Cardiac septum (tissue), 1 donor: Measurements from ENCODE around the gene VGLL4. TPM values are rescaled to one million over a fixed set of nuclear protein-coding genes. Genes with fewer than 3 reads are reported as not detected.
"Not testable (repeated sequence)": the region's sequence is repeated elsewhere in the genome, so short reads cannot be mapped to it uniquely, and the experiment has no call there.

Source experiments
- DNase-seq: peaks from one replicate; pipeline ENCODE4 v3.0.0-alpha.2; 2020; ENCODE audit warnings: low spot score
- intact Hi-C: fragments of 100-400 bp; cut with DNase I; formaldehyde crosslinking; loops from one replicate; pipeline ENCODE4 v1.14.0; 2022
- total RNA-seq: library from RNA; stranded (reverse); fragmentation: NEBNext Ultra II Directional; extraction: Animal tissue kit (Norgen Biotek cat#: 25700); gene quantifications from one replicate; pipeline ENCODE4 v1.2.1, GENCODE V29; 2021
- donor health status: DM: no; HTN: no; CAD: no.

VGLL4 gene
- total RNA-seq, 1 donor from 2014 or later, result 40.7 TPM

DNA sequence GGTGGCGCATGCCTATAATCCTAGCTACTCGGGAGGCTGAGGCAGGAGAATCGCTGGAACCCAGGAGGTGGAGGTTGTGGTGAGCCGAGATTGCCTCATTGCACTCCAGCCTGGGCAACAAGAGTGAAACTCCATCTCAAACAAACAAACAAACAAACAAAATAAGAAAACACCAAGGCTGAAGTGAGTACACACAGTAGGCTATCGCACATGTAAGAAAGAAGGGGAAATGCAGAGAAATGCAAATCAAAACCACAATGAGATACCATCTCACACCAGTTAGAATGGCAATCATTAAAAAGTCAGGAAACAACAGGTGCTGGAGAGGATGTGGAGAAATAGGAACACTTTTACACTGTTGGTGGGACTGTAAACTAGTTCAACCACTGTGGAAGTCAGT is 48.7 kb downstream of the VGLL4 start:
- DNase-seq, intact Hi-C loops: not testable (repeated sequence)

- intact Hi-C loops, result no loop called here
- DNase-seq, result no peak
Observed at GRCh38 chr3:11593318-11594034, 50.2 kb downstream of the VGLL4 start.

GRCh38 chr3:11592445-11593298 is 51.0 kb downstream of the VGLL4 start:
- intact Hi-C loops, result no loop called here

DNA sequence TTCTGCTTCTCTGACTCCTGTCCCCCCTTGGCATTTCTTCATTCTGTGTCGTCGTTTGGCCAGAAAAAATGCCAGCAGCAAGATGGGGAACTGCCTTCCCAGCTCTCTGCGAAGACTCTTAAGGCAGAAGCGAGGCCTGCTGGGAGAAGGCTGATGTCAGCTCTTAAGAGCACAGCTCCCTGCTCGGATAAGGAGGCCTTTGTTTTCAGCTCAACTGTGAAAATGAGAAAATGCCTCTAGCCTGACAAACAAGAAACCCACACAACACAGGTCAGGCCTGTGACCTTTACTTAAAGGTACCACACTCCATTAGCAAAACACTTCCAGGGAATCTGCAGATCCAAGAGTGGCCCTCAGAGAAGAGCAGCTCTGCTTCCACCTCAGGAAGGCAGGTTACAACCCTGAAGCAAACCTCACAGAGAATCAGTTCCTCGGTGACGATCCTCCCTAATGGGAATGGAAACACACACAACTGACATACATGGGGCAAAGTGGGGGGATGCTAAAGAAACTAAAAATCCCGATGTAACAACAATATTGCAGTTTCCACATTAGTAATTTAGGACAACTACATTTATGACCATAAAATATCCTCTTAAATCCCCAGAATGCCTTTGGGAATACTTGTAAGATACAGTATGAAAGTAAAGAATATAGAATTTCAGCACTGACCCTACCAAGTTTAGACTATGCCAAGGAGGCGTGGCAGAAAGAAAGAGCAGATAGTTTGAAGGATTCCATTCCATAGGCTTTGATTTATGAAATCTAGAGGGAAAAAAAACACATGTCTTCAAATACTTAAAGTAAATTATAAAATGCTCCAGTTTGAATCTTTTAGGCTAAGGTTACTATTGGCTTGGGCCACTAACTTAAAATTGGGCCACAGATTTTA is 52.1 kb downstream of the VGLL4 start:
- DNase-seq, result no peak
- intact Hi-C loops, result no loop called here

More at GRCh38 chr3:11592445-11593298, 51.0 kb downstream of the VGLL4 start:
- no peak for DNase-seq

DNA sequence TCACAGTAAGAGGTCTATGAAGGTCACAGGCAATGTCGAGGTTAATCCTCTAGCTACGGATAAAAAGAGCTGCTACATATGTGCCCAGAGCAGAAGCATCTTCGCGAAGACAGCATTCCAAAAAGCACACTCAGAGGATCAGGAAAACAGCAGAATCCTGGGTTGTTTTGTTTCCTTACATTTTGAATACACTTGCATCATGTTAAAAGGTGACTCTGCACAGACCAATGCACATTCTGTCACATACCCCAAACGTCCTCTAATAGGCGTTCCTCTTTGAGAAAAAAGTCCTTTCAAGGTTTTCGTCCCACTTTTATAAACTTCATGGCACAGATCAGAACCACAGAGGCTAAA is 52.7 kb downstream of the VGLL4 start:
- intact Hi-C loops, result no loop called here

GRCh38 chr3:11589706-11590105 is 54.0 kb downstream of the VGLL4 start:
- no peak for DNase-seq
- intact Hi-C loops, result no loop called here

More for the DNA sequence above, 52.7 kb downstream of the VGLL4 start:
- DNase-seq, result no peak

- DNase-seq, result no peak
- intact Hi-C loops, result no loop called here
Observed at GRCh38 chr3:11588755-11589154, 55.0 kb downstream of the VGLL4 start.

- DNase-seq, result no peak
- intact Hi-C loops, result no loop called here
Observed at GRCh38 chr3:11588338-11588737, 55.4 kb downstream of the VGLL4 start.

DNA sequence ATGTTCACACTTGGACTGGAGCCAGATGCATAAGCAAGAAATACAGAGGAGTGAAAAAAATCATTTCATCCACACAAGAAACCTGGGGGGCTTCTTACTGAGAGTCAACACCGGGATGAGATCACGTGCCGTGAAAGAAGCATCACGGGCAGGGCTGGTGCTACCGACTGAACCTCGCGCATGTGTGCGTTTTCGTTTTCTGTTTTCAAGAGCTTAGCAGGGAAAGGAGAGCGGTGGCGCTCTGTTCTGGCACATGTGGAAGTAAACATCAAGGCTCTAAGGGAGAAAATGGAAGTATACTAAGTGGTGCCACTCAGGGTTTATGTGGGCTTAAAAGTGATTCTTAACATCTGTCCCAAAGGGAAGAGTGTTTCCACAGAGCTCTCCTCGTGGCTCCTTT is 55.9 kb downstream of the VGLL4 start:
- intact Hi-C loops, result no loop called here
- no peak for DNase-seq

DNA sequence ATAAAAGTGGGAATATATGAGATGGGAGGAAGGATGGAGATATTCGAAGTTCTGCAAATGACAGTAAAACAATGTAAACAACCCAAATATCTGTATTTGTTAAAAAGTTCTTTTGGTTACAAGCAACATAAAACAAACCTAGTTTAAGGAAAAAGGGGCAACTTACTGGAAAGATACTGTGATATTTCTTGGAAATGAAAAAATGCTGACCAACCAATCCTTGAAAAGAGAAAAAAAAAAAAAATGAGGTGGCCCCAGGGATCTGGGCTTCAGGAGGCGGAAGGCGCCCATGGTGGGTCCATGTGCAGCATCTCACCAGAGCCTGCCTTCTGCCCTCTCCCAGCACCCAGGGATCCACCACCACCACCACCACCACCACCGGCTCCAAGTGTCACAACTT is 59.1 kb downstream of the VGLL4 start:
- intact Hi-C loops, result no loop called here

DNA sequence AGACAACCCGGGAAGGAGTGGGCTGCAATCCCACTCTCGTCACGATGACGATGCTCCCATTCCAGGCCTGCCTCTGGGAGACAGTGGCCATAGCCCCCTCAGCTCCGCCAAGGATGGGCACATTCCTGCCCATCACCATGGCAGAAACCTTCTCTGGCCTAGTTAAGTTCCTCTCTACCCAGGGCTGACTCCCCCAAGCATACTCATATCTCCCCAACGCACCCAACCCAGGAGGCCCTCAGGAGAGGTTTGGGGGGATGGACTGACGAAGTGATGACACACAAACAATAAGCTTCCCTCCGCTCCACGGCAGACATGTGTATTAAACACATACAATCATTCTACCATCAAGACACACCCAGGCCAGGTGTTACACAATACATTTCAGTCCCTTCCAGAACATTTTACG is 60.1 kb downstream of the VGLL4 start:
- intact Hi-C loops, result no loop called here

More for the DNA sequence above, 59.1 kb downstream of the VGLL4 start:
- no peak for DNase-seq

GRCh38 chr3:11583235-11583634 is 60.5 kb downstream of the VGLL4 start:
- intact Hi-C loops, result no loop called here
- no peak for DNase-seq

More for the DNA sequence above, 60.1 kb downstream of the VGLL4 start:
- no peak for DNase-seq

- intact Hi-C loops, result no loop called here
- peak; percentile 88 for DNase-seq
Observed at GRCh38 chr3:11582191-11582968, 61.3 kb downstream of the VGLL4 start.

GRCh38 chr3:11581237-11582190 is 62.2 kb downstream of the VGLL4 start:
- no peak for DNase-seq
- intact Hi-C loops, result no loop called here

DNA sequence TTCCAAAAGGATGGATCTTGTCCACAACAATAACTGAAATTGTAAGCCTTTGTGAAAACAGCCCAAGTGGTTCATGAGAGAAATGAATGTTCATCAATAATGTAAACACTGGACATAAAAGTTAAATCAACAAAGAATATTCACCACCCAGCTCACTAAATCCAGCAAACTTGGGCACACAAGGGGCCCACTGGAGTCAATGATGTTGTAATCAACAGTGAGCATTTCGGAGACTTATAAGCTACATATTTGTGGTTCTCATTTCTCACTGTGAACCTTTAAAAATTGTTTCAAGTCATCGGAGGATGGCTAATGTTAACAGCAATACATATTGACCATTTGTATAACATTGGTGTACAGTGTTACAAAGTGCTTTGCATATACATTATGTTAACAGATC is 63.1 kb downstream of the VGLL4 start:
- DNase-seq, result no peak
- intact Hi-C loops, result no loop called here

DNA sequence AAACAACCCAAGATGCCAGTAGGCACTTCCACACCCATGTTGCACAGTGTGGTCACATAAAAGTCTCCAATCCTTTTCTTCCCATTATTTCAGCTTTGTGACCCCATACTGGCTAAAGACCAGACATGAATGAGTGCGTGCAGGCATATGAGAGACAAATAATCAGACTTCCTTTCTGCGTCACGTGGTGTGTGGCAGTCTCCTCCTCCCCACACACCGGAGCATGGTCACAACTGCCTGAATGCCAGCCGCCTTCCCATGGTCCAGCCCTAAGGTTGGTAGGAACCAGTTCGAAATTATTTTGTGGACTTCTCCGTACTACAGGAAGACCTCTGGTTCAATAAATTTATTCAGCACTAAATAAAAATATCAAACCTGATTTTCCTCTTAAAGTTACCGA is 65.5 kb downstream of the VGLL4 start:
- intact Hi-C loops, result no loop called here
- DNase-seq, result no peak

DNA sequence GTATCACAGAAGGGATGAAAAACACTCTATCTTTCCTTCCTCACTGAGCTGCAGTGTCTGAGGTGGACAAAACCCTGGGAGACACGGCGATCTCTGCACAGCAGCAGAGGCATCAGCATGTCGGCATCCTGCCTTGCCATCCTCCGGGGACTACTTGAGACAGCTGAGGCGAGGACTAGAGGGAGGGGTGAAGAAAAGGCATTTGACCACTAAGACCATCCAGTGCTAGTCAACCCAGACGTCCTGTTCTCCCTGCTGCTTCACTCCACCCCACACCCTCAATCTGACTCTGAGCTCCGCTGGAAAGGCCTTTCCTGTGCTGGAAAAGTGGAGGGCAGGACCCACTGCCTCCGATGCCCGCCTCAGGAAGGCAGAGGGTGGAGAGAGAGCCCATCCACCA is 67.3 kb downstream of the VGLL4 start:
- DNase-seq, result no peak
- intact Hi-C loops, result no loop called here

DNA sequence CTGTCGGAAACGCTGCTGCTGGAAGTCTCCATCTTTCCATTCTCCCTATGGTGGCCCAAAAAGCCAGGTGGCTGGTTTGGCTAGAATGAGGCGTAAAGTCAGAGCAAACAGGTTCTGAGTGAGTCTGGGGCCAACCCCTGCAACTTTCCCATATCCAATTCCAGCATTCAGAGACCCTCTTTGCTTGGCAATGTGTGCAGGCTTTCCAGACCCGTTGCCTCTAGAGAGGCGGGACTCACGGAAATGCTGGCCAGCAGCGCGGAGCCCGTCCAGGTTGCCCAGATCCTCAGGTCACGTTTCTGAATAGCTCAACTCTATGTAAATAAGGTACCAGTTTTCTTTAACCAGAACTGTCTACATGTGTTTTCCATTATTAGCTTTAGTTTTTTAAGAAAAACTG is 68.0 kb downstream of the VGLL4 start:
- intact Hi-C loops, result no loop called here
- no peak for DNase-seq
